GM18870 (cell line): Measurements from ENCODE around the gene ANAPC13.
A peak's percentile ranks its signal among the peaks of the same experiment; 100 is the strongest.

Experiments
- ATAC-seq: cut with Tn5 transposase; IDR thresholded peaks from one replicate; pipeline ENCODE4 v1.9.1; 2021; ENCODE audit warnings: moderate library complexity; ENCODE audit not compliant: unreplicated experiment

ANAPC13 gene, protein sequence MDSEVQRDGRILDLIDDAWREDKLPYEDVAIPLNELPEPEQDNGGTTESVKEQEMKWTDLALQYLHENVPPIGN

DNA sequence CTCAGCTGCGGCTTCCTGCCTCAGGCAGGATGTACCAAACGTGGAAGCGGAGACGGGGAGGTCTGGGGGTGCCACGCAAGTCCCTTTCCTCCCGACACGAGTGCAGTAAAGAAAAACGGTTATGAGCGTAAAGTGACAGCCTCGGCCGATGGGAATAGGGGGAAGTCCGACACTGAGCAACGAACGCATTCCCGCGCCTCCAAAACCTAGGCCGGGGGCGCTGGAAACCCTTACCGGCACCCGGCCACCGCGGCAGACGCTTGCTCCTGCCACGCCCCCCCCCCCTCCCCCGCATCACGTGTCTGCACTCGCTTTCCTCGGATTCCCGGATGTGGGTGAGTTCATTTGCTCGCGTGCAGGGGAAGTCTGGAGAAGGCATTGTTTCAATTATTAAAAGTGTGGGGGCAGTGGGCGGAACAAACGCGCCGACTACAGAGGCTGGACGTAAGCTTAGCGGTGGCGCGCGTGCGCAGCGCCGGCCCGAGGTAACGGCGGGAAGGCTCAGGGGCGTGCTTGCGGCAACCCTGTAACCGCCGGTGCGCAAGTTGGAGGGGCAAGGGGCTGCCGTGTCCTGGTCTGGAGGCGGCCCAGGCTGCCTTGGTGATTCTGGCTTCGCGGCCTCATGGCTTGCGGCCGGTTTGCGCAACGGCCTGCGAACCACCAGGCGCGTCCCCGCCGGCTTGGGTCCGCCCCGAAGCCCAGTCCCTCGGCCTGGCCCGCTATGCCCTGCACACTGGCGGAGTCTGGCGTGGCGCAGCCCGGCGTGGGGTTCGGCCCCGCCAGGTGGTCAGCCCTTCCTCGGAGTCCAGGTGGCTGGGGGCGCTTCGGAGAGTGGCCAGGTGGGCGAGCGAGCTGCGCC lies at the start of gene ANAPC13, which contains the start of gene CEP63:
Gene ANAPC13, minus strand, starts transcription at position 268 of the 859 bp plus-strand sequence. CDS start 3,081 bp downstream, outside the sequence.
Gene CEP63, plus strand, starts transcription at position 340 of the 859 bp plus-strand sequence. CDS start 9,264 bp downstream, outside the sequence.
- peak; percentile 67 for ATAC-seq

DNA sequence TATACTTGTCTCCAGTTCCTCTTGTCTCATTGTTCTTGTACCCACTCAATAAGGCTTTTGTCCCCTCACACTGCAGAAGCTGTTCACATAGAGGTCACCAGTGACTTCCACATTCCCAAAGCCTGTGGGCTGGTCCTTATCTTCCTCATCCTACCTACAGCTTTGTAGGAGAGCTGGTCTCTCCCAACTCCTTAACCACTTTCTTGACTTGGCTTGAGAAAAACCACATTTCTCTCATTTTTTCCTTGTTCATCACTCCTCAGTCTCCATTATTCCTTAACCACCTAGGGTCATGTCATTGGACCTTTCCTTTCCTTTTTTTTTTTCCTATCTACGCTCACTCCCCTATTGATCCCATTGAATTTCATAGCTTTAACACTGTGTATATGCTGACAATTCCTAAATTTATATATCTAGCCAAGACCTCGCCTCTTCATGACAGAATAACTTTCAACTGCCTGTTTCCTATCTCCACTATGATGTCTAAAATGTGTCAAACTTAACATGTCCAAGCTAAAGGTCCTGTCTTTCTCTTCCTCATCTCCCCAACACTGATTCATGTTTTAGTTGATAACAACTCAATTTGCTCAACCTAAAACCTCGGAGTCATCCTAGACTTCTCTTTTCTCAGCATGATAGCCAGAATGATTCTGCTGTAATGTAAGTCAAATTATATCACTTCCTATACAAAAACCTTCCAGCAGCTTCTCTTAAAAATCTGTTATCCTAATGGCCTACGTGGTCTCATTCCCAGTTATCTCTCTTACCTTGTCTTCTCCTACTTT lies 49.6 kb upstream of the ANAPC13 start:
- ATAC-seq, result no peak

DNA sequence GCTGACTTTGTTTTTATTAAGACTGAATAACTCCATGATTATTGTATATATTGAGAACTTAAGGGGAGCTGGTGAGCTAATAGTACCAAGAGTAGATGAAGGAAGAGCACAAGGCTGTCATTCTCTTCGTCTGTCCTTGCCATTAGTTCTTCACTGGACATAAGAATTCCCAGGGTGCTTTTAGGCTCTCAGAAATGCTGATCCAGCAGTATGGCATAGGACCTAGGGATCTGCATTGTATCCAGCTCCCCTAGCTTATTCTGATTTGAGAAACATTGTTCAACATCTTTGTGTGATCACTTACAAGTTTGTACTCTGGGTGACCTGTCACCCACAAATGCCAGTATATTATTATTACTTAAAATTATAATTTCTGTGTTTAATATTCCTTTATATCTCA lies 47.7 kb upstream of the ANAPC13 start:
- no peak for ATAC-seq

DNA sequence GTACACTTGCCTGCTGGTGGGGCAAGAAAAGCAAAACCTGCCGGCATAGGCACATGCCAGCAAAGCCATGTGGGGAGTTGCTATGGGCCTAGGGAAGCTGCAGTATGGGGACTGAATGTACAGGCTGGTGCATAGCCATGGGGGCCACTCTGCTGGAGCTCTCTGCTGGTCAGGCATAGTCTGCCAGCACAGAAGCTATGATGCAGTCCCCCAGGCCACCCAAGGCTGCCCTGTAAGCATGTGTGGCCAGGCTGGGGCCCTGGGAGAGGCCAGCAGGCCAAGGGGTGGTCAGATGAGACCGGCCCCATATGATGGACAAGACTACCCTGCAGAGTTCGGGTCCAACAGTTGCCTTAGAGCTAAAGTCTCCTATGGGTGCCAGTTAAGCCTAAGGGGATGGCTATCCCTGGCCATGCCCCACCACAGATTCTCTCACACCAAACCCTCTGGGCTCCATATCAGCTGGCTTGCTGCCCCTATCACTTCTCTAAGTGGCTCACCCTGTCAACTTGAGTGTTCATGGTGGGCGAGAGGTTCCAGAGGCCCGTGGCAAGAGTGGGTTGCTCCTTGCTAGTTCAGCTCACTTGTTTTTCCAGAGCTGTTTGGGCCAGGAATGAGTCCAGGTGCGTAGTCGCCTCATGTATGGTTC lies 41.9 kb upstream of the ANAPC13 start:
- no peak for ATAC-seq

DNA sequence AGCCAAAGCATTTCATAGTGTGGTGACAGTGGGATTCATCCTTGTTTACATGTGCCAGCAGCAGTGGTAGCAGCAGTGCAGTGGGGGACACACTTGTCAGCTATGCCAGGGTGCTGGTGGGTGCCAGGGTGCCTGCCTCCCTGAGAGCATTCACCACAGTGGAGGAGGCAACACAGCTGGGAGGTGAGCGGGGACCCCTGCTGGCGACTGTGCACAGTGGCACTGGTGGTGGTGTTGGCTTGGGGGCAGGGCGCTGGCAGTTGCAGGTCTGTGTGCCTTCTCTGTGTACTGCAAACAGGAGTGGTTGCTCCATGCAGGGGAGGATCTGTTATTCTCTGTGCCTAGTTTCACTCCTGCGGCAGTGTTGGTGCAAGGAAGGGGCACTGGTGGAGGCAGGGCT lies 41.3 kb upstream of the ANAPC13 start:
- ATAC-seq, result no peak

DNA sequence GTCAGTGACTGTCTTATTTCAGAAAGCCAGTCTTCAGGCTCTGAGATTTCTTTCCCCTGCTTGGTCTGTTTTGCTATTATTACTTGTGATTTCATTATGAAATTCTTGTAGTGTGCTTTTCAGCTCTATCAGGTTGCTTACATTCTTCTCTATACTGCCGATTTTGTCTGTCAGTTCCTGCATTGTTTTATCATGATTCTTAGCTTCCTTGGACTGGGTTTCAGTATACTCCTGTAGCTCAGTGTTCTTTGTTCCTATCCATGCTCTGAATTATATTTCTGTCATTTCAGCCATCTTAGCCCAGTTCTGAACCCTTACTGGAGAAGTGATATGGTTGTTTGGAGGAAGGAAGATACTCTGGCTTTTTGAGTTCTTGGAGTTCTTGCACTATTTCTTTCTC lies 40.5 kb upstream of the ANAPC13 start:
- ATAC-seq, result no peak

DNA sequence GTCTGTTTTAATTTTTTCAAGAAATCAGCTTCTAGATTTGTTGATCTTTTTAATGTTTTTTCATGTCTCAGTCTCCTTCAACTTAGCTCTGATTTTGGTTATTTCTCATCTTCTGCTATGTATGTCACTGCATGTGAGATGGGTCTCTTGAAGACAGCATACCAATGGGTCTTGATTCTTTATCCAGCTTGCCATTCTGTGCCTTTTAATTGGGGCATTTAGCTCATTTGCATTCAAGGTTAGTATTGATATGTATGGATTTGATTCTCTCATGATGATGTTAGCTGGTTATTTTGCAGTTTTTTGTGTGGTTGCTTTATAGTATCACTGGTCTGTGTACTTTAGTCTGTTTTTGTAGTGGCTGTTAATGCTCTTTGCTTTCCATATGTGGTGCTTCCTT lies 39.5 kb upstream of the ANAPC13 start:
- no peak for ATAC-seq

DNA sequence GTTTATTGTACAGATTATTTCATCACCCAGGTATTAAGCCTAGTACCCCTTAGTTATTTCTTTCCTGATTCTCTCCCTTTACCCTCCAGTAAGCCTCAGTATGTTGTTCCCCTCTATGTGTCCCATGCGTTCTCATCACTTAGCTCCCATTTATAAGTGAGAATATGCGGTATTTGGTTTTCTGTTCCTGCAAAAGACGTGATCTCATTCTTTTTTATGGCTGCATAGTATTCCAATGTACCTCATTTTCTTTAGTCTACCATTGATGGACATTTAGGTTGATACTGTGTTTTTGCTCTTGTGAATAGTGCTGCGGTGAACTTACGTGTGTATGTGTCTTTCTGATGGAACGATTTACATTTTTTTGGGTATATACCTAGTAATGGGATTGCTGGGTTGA lies 36.8 kb upstream of the ANAPC13 start:
- no peak for ATAC-seq

DNA sequence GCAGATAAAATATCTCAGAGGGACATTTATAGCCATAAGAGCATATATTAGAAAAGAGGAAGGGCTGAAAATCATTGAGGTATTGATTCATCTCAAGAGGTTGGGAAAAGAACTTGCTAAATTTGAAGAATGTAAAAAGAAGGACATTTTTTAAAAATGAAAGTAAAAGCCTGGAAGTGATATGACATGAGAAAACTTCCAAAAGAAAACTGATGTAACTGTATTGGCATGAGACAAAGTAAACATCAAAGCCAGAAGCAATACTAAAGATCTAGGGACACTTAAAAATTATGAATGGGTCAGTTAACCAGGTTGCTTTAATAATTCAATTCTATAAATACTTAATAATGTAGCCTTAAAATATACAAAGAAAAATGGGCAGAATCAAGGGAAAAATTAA lies 32.0 kb upstream of the ANAPC13 start:
- ATAC-seq, result no peak

DNA sequence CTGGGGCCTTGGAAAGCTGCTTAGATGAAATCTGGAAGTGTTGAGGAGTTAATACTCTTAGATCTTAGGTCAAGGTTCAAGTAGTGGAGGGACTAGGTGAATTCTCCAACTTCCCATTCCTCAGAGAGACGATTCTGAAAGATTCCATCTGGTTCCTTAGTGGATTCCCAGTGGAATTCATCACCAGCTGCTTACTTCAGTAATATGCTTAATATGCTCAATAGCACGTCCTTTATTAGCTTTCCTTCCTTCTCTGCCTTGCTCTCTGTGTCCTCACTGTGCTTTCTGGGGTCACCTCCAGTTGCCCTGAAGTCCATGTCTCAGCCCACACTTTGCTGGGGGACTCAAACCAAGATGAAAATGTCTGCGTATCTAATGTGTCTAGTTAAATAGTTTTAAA lies 31.1 kb upstream of the ANAPC13 start:
- no peak for ATAC-seq

DNA sequence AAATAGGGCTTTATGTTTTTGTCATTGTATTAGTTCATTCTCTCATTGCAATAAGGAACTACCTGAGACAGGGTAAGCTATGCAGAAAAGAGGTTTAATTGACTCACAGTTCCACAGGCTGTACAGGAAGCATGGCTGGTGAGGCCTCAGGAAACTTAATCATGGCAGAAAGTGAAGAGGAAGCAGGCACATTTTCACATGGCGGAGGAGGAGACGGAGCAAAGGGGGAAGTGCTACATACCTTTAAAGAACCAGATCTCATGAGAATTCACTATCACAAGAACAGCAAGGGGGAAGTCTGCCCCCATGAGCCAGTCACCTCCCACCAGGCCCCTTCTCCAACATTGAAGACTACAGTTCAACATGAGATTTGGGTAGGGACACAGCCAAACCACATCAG lies 25.7 kb upstream of the ANAPC13 start:
- no peak for ATAC-seq

DNA sequence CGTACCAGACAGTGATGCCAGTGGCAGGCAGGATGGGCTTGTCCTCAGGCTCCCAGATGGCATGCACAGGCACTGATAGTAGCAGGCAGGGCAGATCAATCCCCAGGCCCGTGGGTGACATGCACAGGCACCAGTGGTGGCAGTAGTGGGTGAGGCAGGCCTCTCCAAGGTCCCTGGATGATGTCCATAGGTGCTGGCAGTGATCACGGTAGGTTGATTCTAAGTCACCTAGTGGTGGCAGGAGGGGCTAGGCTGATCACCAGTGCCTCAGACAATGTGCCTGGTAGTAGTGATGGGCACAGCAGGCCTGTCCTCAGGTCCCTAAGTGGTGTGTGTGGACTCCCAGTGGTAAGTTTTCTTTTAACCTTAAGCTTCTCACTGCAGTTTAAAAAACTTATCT lies 19.7 kb upstream of the ANAPC13 start:
- no peak for ATAC-seq

DNA sequence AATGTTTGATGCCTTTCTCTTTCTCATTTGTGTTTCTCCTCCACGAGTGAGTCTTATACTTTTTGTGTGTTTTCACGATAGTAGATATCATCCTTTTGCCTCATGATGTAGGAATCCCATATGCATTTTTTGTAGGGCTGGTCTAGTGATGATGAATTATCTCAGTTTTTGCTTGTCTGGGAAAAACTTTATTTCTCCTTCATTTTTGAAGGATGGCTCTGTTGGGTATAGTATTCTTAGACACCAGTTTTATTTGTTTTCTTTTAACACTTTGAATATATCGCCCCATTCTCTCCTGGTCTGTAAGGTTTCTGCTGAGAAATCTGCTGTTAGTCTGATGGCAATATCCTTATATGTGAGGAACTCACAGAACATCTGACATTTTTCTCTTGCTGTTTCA lies 18.3 kb upstream of the ANAPC13 start:
- no peak for ATAC-seq

DNA sequence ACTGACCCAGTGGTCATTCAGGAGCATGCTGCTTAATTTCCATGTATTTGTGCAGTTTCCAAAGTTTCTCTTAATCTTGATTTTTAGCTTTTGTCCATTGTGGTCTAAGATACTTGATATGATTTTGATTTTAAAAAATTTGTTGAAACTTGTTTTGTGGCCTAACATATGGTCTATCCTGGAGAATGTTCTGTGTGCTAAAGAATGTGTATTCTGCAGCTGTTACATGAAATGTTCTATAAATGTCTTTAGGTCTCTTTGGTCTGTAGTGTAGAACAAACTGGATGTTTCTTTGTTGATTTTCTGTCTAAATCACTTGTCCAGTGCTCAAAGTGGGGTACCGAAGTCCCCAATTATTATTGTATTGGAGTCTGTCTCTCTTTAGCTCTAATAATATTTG lies 17.5 kb upstream of the ANAPC13 start:
- no peak for ATAC-seq

DNA sequence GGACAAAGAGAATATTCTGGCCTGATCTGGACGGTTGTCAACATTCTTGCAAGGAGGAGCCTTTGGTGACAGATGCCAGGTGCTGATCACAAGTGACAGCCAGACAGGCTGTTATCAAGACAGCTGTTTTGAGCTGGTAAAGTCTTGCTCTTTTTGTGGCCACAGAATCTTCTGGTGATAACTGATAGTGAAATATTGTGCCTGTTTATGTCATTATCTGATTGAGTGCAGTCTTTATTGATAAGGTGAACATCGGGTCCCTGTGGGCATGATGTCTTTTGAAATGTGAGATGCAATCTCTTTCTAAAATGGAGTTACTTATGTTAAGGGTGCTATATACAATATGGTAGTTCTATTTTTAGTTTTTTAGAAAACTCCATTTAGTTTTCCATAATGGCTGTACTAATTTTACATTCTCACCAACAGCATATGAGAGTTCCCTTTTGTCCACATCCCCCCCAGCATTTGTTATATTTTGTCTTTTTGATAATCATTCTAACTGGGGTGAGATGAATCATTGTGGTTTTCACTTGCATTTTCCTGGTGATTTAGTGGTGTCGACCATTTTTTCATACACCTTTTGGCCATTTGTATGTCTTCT lies 10.8 kb upstream of the ANAPC13 start:
- ATAC-seq, result no peak

DNA sequence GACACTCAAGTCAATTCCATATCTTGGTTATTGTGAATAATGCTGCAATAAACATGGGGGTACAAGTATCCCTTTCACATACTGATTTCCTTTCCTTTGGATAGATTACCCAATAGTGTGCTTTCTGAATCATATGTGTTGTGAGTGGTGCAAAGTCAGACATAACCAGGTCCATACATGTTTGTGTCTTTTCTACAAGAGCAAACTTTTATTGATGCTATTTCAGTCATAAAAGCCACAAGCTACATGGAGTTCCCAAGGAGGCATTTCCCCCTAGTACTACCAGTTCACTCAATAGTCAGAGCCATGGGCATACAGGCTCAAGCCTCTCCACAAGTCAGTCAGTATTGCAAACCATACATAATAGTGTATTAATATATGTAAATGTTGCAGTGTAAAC lies 10.2 kb upstream of the ANAPC13 start:
- no peak for ATAC-seq

DNA sequence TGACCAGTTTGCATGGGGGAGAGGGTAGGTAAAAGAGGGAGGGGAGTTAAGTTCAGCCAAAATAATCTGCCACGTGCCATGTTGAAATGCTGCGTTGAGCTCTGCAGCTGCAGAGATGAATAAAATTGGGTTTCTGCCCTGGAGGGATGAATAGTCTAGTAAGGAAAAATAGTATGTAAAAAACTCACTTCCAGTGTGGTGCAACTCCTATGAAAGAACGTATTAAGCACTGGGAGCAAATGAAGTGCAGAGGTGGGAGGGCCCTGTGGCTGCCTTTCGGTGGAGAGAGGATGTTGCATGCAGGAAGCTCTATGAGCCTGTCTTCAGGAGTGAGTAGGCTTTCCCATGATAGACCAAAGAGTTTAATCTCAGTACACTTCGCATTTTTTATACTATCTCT lies 8.7 kb upstream of the ANAPC13 start:
- no peak for ATAC-seq

DNA sequence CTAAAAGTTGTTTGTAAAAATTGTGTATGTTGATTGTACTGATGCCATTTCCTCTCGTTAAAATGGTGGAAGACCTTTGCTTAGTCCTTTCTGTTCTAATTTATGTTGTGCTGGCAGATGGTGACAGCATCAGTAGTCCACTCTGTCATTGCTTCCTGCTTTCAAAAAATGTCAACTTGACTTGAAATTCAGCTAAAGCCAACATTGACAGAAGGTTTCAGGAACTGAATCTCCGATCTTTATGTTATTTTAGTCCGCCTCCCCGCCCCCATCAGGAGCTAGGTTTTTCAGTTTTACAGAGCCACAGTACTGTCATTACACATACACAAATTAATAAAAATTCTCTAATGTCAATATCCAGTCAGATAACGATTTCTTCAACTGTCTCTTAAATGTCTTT lies 1.6 kb upstream of the ANAPC13 start:
- no peak for ATAC-seq

DNA sequence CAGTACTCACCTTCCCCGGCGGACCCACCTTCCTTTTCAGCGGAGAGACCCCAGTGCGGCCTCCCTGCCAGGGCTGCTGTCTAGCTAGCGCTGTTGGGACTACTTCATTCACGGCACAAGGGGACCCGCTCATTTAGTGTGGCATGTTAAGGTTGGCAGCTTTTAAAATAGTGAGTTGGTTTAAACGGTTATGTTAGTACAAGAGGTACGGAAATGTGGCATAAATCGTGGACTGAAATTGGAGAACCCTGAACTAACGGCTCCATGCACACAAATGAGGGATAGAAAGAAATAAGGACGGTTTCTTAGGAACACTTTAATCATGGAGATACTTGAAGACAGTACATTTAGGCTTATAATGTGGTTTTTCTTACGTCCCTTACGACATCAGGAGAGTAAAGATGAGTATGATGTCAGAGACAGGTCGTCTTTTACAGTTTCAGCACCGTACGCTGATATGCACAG lies 824 bp upstream of the ANAPC13 start:
- ATAC-seq, result no peak

DNA sequence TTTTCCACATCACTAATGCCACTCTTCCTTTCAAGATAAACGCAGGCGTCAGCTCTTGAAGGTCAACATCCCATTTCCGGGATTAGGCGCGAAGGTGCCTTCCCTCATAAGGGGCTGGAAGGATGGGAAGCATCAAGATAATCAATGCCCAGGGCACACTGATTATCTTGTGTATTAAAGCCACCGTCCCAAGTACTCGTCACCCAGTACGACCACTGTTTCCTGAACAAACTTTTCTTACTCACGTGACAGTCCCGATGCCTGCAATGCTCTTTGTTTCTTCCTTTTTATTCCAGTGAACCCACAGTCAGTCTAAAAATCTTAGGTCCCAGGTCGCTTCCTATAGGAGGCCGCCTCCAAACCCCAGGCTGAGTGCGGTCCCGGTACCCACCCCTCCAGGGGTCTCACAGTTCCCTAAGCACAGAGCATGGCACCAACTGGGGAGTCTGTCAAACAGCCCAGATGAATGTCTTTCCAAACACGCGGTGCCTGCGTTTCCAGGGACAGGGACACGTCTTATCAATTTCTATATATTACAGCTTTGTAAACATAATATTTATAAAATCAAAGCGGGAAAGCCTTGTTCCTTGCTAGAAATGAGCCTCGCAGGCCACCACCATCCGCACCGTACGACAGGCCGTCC lies 589 bp downstream of the ANAPC13 start:
- ATAC-seq, result peak; percentile 18
